HepG2 (cell line): ENCODE results near the gene ALG3. TPM values are rescaled to one million over a fixed set of nuclear protein-coding genes. Genes with fewer than 3 reads are reported as not detected.

ENCODE experiments used
- AHR ChIP-seq: IDR thresholded peaks from 2 replicates; pipeline ENCODE4 v1.6.1; 2018; ENCODE audit warnings: missing genetic modification reagents, missing compliant biosample characterization
- CBFB ChIP-seq: sonication (generic); formaldehyde crosslinking; IDR thresholded peaks from 2 replicates; pipeline ENCODE4 v1.4.0; 2020; ENCODE audit warnings: missing genetic modification reagents
- FOSL1 ChIP-seq: sonication (generic); formaldehyde crosslinking; IDR thresholded peaks from 2 replicates; pipeline ENCODE4 v1.9.0; 2021; ENCODE audit warnings: missing genetic modification reagents, borderline replicate concordance
- GTF3A ChIP-seq: sonication (generic); formaldehyde crosslinking; conservative IDR thresholded peaks from 2 replicates; pipeline ENCODE4 v1.4.0; 2020; ENCODE audit warnings: mild to moderate bottlenecking, missing genetic modification reagents
- HNRNPLL ChIP-seq: fragments of 200-400 bp; formaldehyde crosslinking; IDR thresholded peaks from 2 replicates; pipeline ENCODE4 v1.6.1; 2017; ENCODE audit warnings: mild to moderate bottlenecking, low read depth, low read length; ENCODE audit not compliant: poor library complexity, severe bottlenecking
- ISX ChIP-seq: sonication (generic); formaldehyde crosslinking; conservative IDR thresholded peaks from 2 replicates; pipeline ENCODE4 v1.5.0; 2020; ENCODE audit warnings: missing genetic modification reagents
- REXO4 ChIP-seq: sonication (generic); formaldehyde crosslinking; IDR thresholded peaks from 2 replicates; pipeline ENCODE4 v1.8.0; 2022; ENCODE audit warnings: missing genetic modification reagents, mild to moderate bottlenecking, borderline replicate concordance
- SNAI1 ChIP-seq: sonication (generic); formaldehyde crosslinking; IDR thresholded peaks from 2 replicates; pipeline ENCODE4 v1.5.0; 2020; ENCODE audit warnings: mild to moderate bottlenecking, missing genetic modification reagents, borderline replicate concordance
- SUZ12 ChIP-seq: fragments of 150-350 bp; IDR thresholded peaks from 2 replicates; pipeline ENCODE4 v1.6.1; 2014; ENCODE audit warnings: low read depth, low read length
- TCF12 ChIP-seq, 2 experiments: fragments of 450-650 bp in 1 of 2; sonication (generic) in 1 of 2; formaldehyde crosslinking in 1 of 2; IDR thresholded peaks; 2 replicates each; pipeline versions ENCODE4 v1.6.1 to v1.8.0; 2017 to 2022; ENCODE audit warnings: antibody characterized with exemption in 1 of 2, mild to moderate bottlenecking in 1 of 2, missing genetic modification reagents in 1 of 2, moderate library complexity in 1 of 2
- ZC3H13 ChIP-seq: sonication (generic); formaldehyde crosslinking; IDR thresholded peaks from 2 replicates; pipeline ENCODE4 v1.8.1; 2023; ENCODE audit warnings: mild to moderate bottlenecking, missing genetic modification reagents, moderate library complexity
- ZMYM3 ChIP-seq: sonication (generic); formaldehyde crosslinking; IDR thresholded peaks from 2 replicates; pipeline ENCODE4 v1.5.1; 2020; ENCODE audit warnings: mild to moderate bottlenecking, missing genetic modification reagents
- ZNF546 ChIP-seq: sonication (generic); formaldehyde crosslinking; conservative IDR thresholded peaks from 2 replicates; pipeline ENCODE4 v1.8.1; 2023; ENCODE audit warnings: mild to moderate bottlenecking, missing genetic modification reagents
- ZNF569 ChIP-seq: sonication (generic); formaldehyde crosslinking; IDR thresholded peaks from 2 replicates; pipeline ENCODE4 v1.5.0; 2020; ENCODE audit warnings: mild to moderate bottlenecking, missing genetic modification reagents, moderate library complexity, borderline replicate concordance
- ZNF766 ChIP-seq: sonication (generic); formaldehyde crosslinking; IDR thresholded peaks from 2 replicates; pipeline ENCODE4 v1.5.0; 2020; ENCODE audit warnings: missing genetic modification reagents, borderline replicate concordance
- ZNF788 ChIP-seq: sonication (generic); formaldehyde crosslinking; IDR thresholded peaks from 2 replicates; pipeline ENCODE4 v1.5.0; 2020; ENCODE audit warnings: mild to moderate bottlenecking, missing genetic modification reagents, borderline replicate concordance
- polyA plus RNA-seq, 8 experiments: library from polyadenylated mRNA; depleted of rRNA in 3 of 8; stranded (reverse) in 7 of 8; unstranded in 1 of 8; fragments of >200 nt; fragmentation: Illumina TruSeq in 4 of 8; extraction: Trizol in 4 of 8; gene quantifications; 2 replicates each; pipeline versions ENCODE4 v1.2.1 to v1.2.3, GENCODE V29; 2011 to 2016; ENCODE audit warnings: low read depth in 4 of 8, missing spikeins in 1 of 8, mixed read lengths in 1 of 8; ENCODE audit not compliant: insufficient read depth in 1 of 8
- total RNA-seq, 5 experiments: library from RNA; depleted of rRNA; stranded (reverse); fragments of >200 nt; fragmentation: Illumina TruSeq; extraction: Trizol; gene quantifications; 2 replicates each; pipeline ENCODE4 v1.2.3, GENCODE V29; 2016; ENCODE audit warnings: low read depth in 1 of 5
- TF ChIP-seq, protein P1 (sequence below): sonication (generic); formaldehyde crosslinking; conservative IDR thresholded peaks from 2 replicates; pipeline ENCODE4 v1.4.0; 2020; ENCODE audit warnings: missing genetic modification reagents
- TF ChIP-seq, protein P2 (sequence below): IDR thresholded peaks from 2 replicates; pipeline ENCODE4 v1.4.0; 2020; ENCODE audit warnings: mild to moderate bottlenecking, missing genetic modification reagents
- TF ChIP-seq, protein P3 (sequence below): sonication (generic); formaldehyde crosslinking; IDR thresholded peaks from 2 replicates; pipeline ENCODE4 v1.5.0; 2020; ENCODE audit warnings: mild to moderate bottlenecking, missing genetic modification reagents, moderate library complexity
- TF ChIP-seq, protein P4 (sequence below): sonication (generic); formaldehyde crosslinking; conservative IDR thresholded peaks from 2 replicates; pipeline ENCODE4 v1.8.0; 2022; ENCODE audit warnings: missing genetic modification reagents

The ALG3 gene
- total and polyA plus RNA-seq, 2 of the 13 experiments (the other 11 are each of a cell fraction or from before 2014, with no cell fraction given): 46.6 to 57.1 TPM

DNA sequence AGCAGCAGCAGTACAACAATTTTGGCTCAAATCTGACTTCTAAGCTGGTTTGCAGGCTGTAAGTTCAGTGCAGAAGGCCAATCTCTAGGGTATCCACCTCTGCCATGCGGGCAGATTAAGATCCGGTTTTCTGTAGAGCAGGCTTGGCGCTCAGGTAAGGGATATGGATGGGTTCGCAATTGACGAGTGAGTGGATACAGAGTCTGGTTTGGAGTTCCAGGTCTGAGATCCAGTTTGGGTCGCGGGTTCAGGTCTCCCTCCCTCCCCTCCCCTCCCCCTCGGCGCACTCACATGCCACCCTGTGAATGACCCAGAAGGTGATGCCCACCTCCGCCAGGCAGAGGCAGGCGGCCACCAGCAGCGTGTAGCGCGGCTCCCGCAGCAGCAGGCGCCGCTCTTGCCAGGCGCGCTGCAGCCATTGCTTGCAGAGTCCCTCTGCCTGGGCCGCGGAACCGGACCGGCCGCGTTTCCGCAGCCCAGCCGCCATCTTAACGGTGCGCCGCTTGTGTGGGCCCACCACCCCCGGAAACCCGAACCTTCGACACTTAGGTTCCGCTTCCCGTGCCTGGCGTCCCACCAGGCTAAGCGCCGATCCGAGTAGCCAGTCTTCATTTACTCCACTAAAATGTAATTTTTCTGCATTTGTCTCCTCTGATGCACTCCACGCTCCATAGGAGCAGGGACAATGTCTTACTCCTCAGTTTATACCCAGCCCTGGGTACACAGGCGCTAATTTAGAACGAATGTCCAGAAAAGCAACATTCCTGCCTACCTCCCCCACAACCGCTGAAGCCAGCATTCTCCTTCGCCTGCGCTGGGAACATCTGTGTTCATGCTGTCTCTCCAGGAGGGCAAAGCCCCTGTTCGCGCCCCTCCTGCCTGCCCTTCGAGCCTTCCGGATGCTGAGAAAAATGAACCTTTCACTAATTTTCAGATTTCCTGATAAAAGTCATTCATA is at the start of gene ALG3 (continued):
- TF ChIP-seq, protein P1, sequence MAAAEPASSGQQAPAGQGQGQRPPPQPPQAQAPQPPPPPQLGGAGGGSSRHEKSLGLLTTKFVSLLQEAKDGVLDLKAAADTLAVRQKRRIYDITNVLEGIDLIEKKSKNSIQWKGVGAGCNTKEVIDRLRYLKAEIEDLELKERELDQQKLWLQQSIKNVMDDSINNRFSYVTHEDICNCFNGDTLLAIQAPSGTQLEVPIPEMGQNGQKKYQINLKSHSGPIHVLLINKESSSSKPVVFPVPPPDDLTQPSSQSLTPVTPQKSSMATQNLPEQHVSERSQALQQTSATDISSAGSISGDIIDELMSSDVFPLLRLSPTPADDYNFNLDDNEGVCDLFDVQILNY (CRISPR knock-in tag): no peak
- TF ChIP-seq ZMYM3 (CRISPR knock-in tag) (peak; percentile 64), ZNF569 (CRISPR knock-in tag) (no peak), SNAI1 (CRISPR knock-in tag) (peak; percentile 81; the same call in 1 of the 2 replicates), ZNF766 (CRISPR knock-in tag) (peak; percentile 77; the same call in 1 of the 2 replicates), REXO4 (CRISPR knock-in tag) (0 out of 2 replicates have a peak, but pooled peaks have one; percentile 60), FOSL1 (CRISPR knock-in tag) (no peak), ZNF546 (no peak), GTF3A (CRISPR knock-in tag) (0 out of 2 replicates have a peak, but pooled peaks have one; percentile 77), ZNF788 (CRISPR knock-in tag) (peak; percentile 85), ISX (CRISPR knock-in tag) (0 out of 2 replicates have a peak, but pooled peaks have one; percentile 54), CBFB (CRISPR knock-in tag) (peak; percentile 93), HNRNPLL (peak; percentile 23), ZC3H13 (CRISPR knock-in tag) (peak; percentile 75), AHR (CRISPR knock-in tag) (peak; percentile 90; the same call in 1 of the 2 replicates), TCF12 (IDR thresholded peaks at IDR 0.05) (no peak), TCF12 (CRISPR knock-in tag; IDR thresholded peaks at IDR 0.05) (no peak), SUZ12 (no peak)
- TF ChIP-seq, protein P2, sequence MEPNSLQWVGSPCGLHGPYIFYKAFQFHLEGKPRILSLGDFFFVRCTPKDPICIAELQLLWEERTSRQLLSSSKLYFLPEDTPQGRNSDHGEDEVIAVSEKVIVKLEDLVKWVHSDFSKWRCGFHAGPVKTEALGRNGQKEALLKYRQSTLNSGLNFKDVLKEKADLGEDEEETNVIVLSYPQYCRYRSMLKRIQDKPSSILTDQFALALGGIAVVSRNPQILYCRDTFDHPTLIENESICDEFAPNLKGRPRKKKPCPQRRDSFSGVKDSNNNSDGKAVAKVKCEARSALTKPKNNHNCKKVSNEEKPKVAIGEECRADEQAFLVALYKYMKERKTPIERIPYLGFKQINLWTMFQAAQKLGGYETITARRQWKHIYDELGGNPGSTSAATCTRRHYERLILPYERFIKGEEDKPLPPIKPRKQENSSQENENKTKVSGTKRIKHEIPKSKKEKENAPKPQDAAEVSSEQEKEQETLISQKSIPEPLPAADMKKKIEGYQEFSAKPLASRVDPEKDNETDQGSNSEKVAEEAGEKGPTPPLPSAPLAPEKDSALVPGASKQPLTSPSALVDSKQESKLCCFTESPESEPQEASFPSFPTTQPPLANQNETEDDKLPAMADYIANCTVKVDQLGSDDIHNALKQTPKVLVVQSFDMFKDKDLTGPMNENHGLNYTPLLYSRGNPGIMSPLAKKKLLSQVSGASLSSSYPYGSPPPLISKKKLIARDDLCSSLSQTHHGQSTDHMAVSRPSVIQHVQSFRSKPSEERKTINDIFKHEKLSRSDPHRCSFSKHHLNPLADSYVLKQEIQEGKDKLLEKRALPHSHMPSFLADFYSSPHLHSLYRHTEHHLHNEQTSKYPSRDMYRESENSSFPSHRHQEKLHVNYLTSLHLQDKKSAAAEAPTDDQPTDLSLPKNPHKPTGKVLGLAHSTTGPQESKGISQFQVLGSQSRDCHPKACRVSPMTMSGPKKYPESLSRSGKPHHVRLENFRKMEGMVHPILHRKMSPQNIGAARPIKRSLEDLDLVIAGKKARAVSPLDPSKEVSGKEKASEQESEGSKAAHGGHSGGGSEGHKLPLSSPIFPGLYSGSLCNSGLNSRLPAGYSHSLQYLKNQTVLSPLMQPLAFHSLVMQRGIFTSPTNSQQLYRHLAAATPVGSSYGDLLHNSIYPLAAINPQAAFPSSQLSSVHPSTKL (CRISPR knock-in tag): peak; percentile 52
- TF ChIP-seq, protein P3, sequence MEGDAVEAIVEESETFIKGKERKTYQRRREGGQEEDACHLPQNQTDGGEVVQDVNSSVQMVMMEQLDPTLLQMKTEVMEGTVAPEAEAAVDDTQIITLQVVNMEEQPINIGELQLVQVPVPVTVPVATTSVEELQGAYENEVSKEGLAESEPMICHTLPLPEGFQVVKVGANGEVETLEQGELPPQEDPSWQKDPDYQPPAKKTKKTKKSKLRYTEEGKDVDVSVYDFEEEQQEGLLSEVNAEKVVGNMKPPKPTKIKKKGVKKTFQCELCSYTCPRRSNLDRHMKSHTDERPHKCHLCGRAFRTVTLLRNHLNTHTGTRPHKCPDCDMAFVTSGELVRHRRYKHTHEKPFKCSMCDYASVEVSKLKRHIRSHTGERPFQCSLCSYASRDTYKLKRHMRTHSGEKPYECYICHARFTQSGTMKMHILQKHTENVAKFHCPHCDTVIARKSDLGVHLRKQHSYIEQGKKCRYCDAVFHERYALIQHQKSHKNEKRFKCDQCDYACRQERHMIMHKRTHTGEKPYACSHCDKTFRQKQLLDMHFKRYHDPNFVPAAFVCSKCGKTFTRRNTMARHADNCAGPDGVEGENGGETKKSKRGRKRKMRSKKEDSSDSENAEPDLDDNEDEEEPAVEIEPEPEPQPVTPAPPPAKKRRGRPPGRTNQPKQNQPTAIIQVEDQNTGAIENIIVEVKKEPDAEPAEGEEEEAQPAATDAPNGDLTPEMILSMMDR (CRISPR knock-in tag): peak; percentile 49
- TF ChIP-seq, protein P4, sequence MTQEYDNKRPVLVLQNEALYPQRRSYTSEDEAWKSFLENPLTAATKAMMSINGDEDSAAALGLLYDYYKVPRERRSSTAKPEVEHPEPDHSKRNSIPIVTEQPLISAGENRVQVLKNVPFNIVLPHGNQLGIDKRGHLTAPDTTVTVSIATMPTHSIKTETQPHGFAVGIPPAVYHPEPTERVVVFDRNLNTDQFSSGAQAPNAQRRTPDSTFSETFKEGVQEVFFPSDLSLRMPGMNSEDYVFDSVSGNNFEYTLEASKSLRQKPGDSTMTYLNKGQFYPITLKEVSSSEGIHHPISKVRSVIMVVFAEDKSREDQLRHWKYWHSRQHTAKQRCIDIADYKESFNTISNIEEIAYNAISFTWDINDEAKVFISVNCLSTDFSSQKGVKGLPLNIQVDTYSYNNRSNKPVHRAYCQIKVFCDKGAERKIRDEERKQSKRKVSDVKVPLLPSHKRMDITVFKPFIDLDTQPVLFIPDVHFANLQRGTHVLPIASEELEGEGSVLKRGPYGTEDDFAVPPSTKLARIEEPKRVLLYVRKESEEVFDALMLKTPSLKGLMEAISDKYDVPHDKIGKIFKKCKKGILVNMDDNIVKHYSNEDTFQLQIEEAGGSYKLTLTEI (CRISPR knock-in tag): no peak
